K562 (cell line): ENCODE measurements around the gene ERP29. TPM values are rescaled to one million over a fixed set of nuclear protein-coding genes. Genes with fewer than 3 reads are reported as not detected.
A peak's percentile ranks its signal among the peaks of the same experiment; 100 is the strongest.

ENCODE experiments used
- ADNP ChIP-seq: fragments of 200-800 bp; sonication (Bioruptor generic); IDR thresholded peaks from 2 replicates; pipeline ENCODE4 v1.6.1; 2016; ENCODE audit warnings: missing genetic modification characterization, missing compliant biosample characterization
- BACH1 ChIP-seq: fragments of 200-800 bp; sonication (Bioruptor generic); IDR thresholded peaks from 2 replicates; pipeline ENCODE4 v1.6.1; 2016; ENCODE audit warnings: missing genetic modification characterization, missing compliant biosample characterization
- EHMT2 ChIP-seq: fragments of 450-650 bp; IDR thresholded peaks from 2 replicates; pipeline ENCODE4 v1.6.1; 2018; ENCODE audit warnings: antibody characterized with exemption
- MAZ ChIP-seq, 2 experiments: fragments of 450-650 bp in 1 of 2; sonication (generic) in 1 of 2; formaldehyde crosslinking; IDR thresholded peaks in 1 of 2; conservative IDR thresholded peaks in 1 of 2; 2 replicates each; pipeline versions ENCODE4 v1.4.0 to v1.5.0; 2020; ENCODE audit warnings: mild to moderate bottlenecking in 1 of 2, missing genetic modification reagents in 1 of 2
- NCOA2 ChIP-seq, 2 experiments: fragments of 450-650 bp; IDR thresholded peaks; 2 replicates each; pipeline ENCODE4 v1.6.1; 2018; ENCODE audit warnings: mild to moderate bottlenecking in 2 of 2, moderate library complexity in 1 of 2; ENCODE audit not compliant: partially characterized antibody in 2 of 2
- PYGO2 ChIP-seq: fragments of 450-650 bp; IDR thresholded peaks from 2 replicates; pipeline ENCODE4 v1.6.1; 2016; ENCODE audit warnings: mild to moderate bottlenecking, missing genetic modification characterization, moderate library complexity, missing compliant biosample characterization
- RBM39 ChIP-seq: fragments of 200-400 bp; formaldehyde crosslinking; optimal IDR thresholded peaks from 2 replicates; pipeline ENCODE3; 2018; ENCODE audit warnings: low read depth, low read length
- RNF2 ChIP-seq: sonication (generic); IDR thresholded peaks from 2 replicates; pipeline ENCODE4 v1.6.1; 2016
- TEAD1 ChIP-seq, 2 experiments: fragments of 450-650 bp in 1 of 2; sonication (generic) in 1 of 2; formaldehyde crosslinking; IDR thresholded peaks; 2 replicates each; pipeline versions ENCODE4 v1.4.0 to v1.8.0; 2020 to 2022; ENCODE audit warnings: mild to moderate bottlenecking in 2 of 2, missing genetic modification reagents in 1 of 2
- ZBTB7A ChIP-seq: IDR thresholded peaks from 2 replicates; pipeline ENCODE4 v1.6.1; 2011; ENCODE audit warnings: low read depth, mild to moderate bottlenecking, low read length, moderate library complexity, borderline replicate concordance; ENCODE audit not compliant: control insufficient read depth
- ZNF232 ChIP-seq: sonication (generic); formaldehyde crosslinking; IDR thresholded peaks from 2 replicates; pipeline ENCODE4 v1.8.0; 2022; ENCODE audit warnings: mild to moderate bottlenecking, missing genetic modification reagents
- ZNF3 ChIP-seq: fragments of 250-450 bp; sonication (Bioruptor Pico); IDR thresholded peaks from 2 replicates; pipeline ENCODE4 v1.5.0; 2021; ENCODE audit warnings: mild to moderate bottlenecking, moderate library complexity
- polyA plus RNA-seq, 8 experiments: library from polyadenylated mRNA; depleted of rRNA in 4 of 8; stranded (reverse) in 5 of 8; unstranded in 3 of 8; fragments of >200 nt; fragmentation: Nextera tagmentation in 2 of 8; fragmentation: Illumina TruSeq in 1 of 8; extraction: Ambion mirVana in 2 of 8; extraction: Trizol in 1 of 8; gene quantifications; 2 replicates each; pipeline versions ENCODE4 v1.2.1 to v1.2.3, GENCODE V29; 2011 to 2014; ENCODE audit warnings: inconsistent platforms in 1 of 8, missing spikeins in 1 of 8
- total RNA-seq, 7 experiments: library from RNA; depleted of rRNA in 6 of 7; stranded (reverse); fragments of >200 nt in 6 of 7; fragmentation: Illumina TruSeq in 2 of 7; extraction: Trizol in 2 of 7; gene quantifications; 2 replicates each; pipeline versions ENCODE4 v1.2.1 to v1.2.3, GENCODE V29; 2011 to 2021; ENCODE audit warnings: low replicate concordance in 1 of 7
- TF ChIP-seq, protein P1 (sequence below): sonication (generic); formaldehyde crosslinking; IDR thresholded peaks from 2 replicates; pipeline ENCODE4 v1.8.0; 2022; ENCODE audit warnings: missing genetic modification reagents, mild to moderate bottlenecking, borderline replicate concordance
- TF ChIP-seq, protein P2 (sequence below): IDR thresholded peaks from 3 replicates; pipeline ENCODE4 v1.6.1; 2011; ENCODE audit warnings: borderline replicate concordance, mild to moderate bottlenecking; ENCODE audit not compliant: insufficient read length, insufficient read depth
- TF ChIP-seq, protein P3 (sequence below): fragments of 450-650 bp; IDR thresholded peaks from 2 replicates; pipeline ENCODE4 v1.7.0; 2016; ENCODE audit warnings: borderline replicate concordance
- TF ChIP-seq, protein P4 (sequence below), 2 experiments: fragments of 450-650 bp; IDR thresholded peaks; 2 replicates each; pipeline ENCODE4 v1.6.1; 2018; ENCODE audit warnings: mild to moderate bottlenecking in 2 of 2, low read depth in 1 of 2; ENCODE audit not compliant: partially characterized antibody in 2 of 2
- TF ChIP-seq, protein P5 (sequence below): fragments of 250-450 bp; sonication (Bioruptor Pico); IDR thresholded peaks from 2 replicates; pipeline ENCODE4 v1.8.0; 2021; ENCODE audit warnings: moderate library complexity, mild to moderate bottlenecking, inconsistent platforms

The ERP29 gene
- total and polyA plus RNA-seq, 9 of the 15 experiments (the other 6 are each of a cell fraction or from before 2014, with no cell fraction given), result 42.4 to 146 (median 111) TPM

DNA sequence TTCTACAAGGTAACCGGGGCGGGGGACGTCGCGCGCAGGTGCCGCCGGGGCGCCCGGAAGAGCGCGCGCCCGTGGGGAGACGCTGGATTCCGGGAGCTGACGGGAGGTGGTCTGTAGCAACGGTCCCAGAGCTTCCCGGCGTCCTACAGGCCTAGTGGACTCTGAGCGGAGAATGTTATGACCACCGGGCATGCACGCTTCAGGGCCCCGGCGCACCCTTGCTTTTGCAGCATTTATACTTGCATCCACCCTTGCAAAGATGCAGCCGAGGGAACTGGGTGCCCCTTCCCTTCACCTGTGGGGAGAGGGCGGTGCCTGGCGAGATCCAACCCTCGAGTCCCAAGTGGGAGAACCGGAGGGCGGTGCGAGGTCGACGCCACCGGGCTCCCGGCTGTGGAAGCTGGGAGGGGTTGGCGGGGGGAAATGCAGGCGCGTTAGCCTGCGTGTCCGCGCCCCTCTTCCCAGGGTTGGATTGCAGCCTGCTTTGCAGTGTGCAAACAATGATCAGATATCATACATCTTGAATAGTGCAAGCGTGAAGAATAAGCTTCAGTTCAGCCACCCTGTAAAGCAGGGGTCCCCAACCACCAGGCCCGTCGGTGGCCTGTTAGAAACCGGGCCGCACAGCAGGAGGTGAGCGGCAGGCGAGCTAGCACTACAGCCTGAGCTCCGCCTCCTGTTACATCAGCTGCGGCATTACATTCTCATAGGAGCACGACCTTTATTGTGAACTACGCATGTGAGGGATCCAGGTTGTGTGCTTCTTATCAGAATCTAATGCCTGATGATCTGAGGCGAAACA is 576 bp downstream of the ERP29 start (continued):
- TF ChIP-seq, protein P1, sequence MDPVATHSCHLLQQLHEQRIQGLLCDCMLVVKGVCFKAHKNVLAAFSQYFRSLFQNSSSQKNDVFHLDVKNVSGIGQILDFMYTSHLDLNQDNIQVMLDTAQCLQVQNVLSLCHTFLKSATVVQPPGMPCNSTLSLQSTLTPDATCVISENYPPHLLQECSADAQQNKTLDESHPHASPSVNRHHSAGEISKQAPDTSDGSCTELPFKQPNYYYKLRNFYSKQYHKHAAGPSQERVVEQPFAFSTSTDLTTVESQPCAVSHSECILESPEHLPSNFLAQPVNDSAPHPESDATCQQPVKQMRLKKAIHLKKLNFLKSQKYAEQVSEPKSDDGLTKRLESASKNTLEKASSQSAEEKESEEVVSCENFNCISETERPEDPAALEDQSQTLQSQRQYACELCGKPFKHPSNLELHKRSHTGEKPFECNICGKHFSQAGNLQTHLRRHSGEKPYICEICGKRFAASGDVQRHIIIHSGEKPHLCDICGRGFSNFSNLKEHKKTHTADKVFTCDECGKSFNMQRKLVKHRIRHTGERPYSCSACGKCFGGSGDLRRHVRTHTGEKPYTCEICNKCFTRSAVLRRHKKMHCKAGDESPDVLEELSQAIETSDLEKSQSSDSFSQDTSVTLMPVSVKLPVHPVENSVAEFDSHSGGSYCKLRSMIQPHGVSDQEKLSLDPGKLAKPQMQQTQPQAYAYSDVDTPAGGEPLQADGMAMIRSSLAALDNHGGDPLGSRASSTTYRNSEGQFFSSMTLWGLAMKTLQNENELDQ, result no peak; the same call in 1 of the 2 replicates
- TF ChIP-seq ZNF232 (no peak), ZNF3 (no peak), PYGO2 (no peak), NCOA2 (IDR thresholded peaks at IDR 0.05; ENCODE audit: partially characterized antibody in 2 of 2) (no peak), MAZ (CRISPR knock-in tag; conservative IDR thresholded peaks at IDR 0.05 in 1 of 2, IDR thresholded peaks at IDR 0.05 in 1 of 2) (peak in 1 of 2 experiments; percentile 11; a peak in 2 of 4 replicates), ZBTB7A (no peak; the same call in 1 of the 2 replicates), BACH1 (no peak), TEAD1 (CRISPR knock-in tag; IDR thresholded peaks at IDR 0.05) (no peak), ADNP (no peak), RBM39 (no peak), EHMT2 (no peak), RNF2 (0 out of 2 replicates have a peak, but pooled peaks have one; percentile 11)
- TF ChIP-seq, protein P2, sequence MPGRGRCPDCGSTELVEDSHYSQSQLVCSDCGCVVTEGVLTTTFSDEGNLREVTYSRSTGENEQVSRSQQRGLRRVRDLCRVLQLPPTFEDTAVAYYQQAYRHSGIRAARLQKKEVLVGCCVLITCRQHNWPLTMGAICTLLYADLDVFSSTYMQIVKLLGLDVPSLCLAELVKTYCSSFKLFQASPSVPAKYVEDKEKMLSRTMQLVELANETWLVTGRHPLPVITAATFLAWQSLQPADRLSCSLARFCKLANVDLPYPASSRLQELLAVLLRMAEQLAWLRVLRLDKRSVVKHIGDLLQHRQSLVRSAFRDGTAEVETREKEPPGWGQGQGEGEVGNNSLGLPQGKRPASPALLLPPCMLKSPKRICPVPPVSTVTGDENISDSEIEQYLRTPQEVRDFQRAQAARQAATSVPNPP, result no peak
- TF ChIP-seq, protein P3, sequence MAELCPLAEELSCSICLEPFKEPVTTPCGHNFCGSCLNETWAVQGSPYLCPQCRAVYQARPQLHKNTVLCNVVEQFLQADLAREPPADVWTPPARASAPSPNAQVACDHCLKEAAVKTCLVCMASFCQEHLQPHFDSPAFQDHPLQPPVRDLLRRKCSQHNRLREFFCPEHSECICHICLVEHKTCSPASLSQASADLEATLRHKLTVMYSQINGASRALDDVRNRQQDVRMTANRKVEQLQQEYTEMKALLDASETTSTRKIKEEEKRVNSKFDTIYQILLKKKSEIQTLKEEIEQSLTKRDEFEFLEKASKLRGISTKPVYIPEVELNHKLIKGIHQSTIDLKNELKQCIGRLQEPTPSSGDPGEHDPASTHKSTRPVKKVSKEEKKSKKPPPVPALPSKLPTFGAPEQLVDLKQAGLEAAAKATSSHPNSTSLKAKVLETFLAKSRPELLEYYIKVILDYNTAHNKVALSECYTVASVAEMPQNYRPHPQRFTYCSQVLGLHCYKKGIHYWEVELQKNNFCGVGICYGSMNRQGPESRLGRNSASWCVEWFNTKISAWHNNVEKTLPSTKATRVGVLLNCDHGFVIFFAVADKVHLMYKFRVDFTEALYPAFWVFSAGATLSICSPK, result no peak
- TF ChIP-seq, protein P4, sequence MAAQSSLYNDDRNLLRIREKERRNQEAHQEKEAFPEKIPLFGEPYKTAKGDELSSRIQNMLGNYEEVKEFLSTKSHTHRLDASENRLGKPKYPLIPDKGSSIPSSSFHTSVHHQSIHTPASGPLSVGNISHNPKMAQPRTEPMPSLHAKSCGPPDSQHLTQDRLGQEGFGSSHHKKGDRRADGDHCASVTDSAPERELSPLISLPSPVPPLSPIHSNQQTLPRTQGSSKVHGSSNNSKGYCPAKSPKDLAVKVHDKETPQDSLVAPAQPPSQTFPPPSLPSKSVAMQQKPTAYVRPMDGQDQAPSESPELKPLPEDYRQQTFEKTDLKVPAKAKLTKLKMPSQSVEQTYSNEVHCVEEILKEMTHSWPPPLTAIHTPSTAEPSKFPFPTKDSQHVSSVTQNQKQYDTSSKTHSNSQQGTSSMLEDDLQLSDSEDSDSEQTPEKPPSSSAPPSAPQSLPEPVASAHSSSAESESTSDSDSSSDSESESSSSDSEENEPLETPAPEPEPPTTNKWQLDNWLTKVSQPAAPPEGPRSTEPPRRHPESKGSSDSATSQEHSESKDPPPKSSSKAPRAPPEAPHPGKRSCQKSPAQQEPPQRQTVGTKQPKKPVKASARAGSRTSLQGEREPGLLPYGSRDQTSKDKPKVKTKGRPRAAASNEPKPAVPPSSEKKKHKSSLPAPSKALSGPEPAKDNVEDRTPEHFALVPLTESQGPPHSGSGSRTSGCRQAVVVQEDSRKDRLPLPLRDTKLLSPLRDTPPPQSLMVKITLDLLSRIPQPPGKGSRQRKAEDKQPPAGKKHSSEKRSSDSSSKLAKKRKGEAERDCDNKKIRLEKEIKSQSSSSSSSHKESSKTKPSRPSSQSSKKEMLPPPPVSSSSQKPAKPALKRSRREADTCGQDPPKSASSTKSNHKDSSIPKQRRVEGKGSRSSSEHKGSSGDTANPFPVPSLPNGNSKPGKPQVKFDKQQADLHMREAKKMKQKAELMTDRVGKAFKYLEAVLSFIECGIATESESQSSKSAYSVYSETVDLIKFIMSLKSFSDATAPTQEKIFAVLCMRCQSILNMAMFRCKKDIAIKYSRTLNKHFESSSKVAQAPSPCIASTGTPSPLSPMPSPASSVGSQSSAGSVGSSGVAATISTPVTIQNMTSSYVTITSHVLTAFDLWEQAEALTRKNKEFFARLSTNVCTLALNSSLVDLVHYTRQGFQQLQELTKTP (IDR thresholded peaks at IDR 0.05; ENCODE audit: low read depth in 1 of 2, partially characterized antibody in 2 of 2), result no peak
- TF ChIP-seq, protein P5, sequence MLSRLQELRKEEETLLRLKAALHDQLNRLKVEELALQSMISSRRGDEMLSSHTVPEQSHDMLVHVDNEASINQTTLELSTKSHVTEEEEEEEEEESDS (CRISPR knock-in tag), result no peak
